K562 (cell line): Measurements from ENCODE around the gene DNAJB12. TPM values are rescaled to one million over a fixed set of nuclear protein-coding genes. Genes with fewer than 3 reads are reported as not detected.

Source experiments
- ARID2 ChIP-seq: fragments of 450-650 bp; IDR thresholded peaks from 2 replicates; pipeline ENCODE4 v1.6.1; 2017; ENCODE audit warnings: antibody characterized with exemption, mild to moderate bottlenecking
- BACH1 ChIP-seq: fragments of 200-800 bp; sonication (Bioruptor generic); IDR thresholded peaks from 2 replicates; pipeline ENCODE4 v1.6.1; 2016; ENCODE audit warnings: missing genetic modification characterization, missing compliant biosample characterization
- ELF2 ChIP-seq: fragments of 250-450 bp; sonication (Bioruptor Pico); IDR thresholded peaks from 2 replicates; pipeline ENCODE4 v1.5.0; 2021; ENCODE audit warnings: mild to moderate bottlenecking
- EWSR1 ChIP-seq: fragments of 450-650 bp; IDR thresholded peaks from 2 replicates; pipeline ENCODE4 v1.6.1; 2018; ENCODE audit warnings: borderline replicate concordance, mild to moderate bottlenecking, low read depth, moderate library complexity; ENCODE audit not compliant: partially characterized antibody
- GABPB1 ChIP-seq: sonication (generic); formaldehyde crosslinking; IDR thresholded peaks from 2 replicates; pipeline ENCODE4 v1.8.0; 2022; ENCODE audit warnings: mild to moderate bottlenecking, missing genetic modification reagents
- HMGN3 ChIP-seq: IDR thresholded peaks from 2 replicates; pipeline ENCODE4 v1.6.1; 2011; ENCODE audit warnings: borderline replicate concordance, low read depth, mild to moderate bottlenecking, mixed read lengths, low read length; ENCODE audit not compliant: insufficient read length; ENCODE audit errors: extremely low read depth
- NCOA2 ChIP-seq, 2 experiments: fragments of 450-650 bp; IDR thresholded peaks; 2 replicates each; pipeline ENCODE4 v1.6.1; 2018; ENCODE audit warnings: mild to moderate bottlenecking in 2 of 2, moderate library complexity in 1 of 2; ENCODE audit not compliant: partially characterized antibody in 2 of 2
- PHF20 ChIP-seq: fragments of 450-650 bp; IDR thresholded peaks from 2 replicates; pipeline ENCODE4 v1.6.1; 2018; ENCODE audit not compliant: partially characterized antibody
- PREB ChIP-seq: sonication (generic); formaldehyde crosslinking; IDR thresholded peaks from 2 replicates; pipeline ENCODE4 v1.8.1; 2023; ENCODE audit warnings: mild to moderate bottlenecking, missing genetic modification reagents
- PTRF ChIP-seq: fragments of 450-650 bp; IDR thresholded peaks from 2 replicates; pipeline ENCODE4 v1.6.1; 2016; ENCODE audit warnings: mild to moderate bottlenecking, missing genetic modification characterization, missing compliant biosample characterization
- TAL1 ChIP-seq: fragments of 450-650 bp; IDR thresholded peaks from 2 replicates; pipeline ENCODE4 v1.6.1; 2016; ENCODE audit warnings: mild to moderate bottlenecking
- ZNF354B ChIP-seq: fragments of 250-450 bp; sonication (Bioruptor Pico); IDR thresholded peaks from 2 replicates; pipeline ENCODE4 v1.4.0; 2020
- ZNF398 ChIP-seq: fragments of 250-450 bp; sonication (Bioruptor Pico); IDR thresholded peaks from 2 replicates; pipeline ENCODE4 v1.8.0; 2021; ENCODE audit warnings: moderate library complexity, mild to moderate bottlenecking, inconsistent platforms
- polyA plus RNA-seq, 8 experiments: library from polyadenylated mRNA; depleted of rRNA in 4 of 8; stranded (reverse) in 5 of 8; unstranded in 3 of 8; fragments of >200 nt; fragmentation: Nextera tagmentation in 2 of 8; fragmentation: Illumina TruSeq in 1 of 8; extraction: Ambion mirVana in 2 of 8; extraction: Trizol in 1 of 8; gene quantifications; 2 replicates each; pipeline versions ENCODE4 v1.2.1 to v1.2.3, GENCODE V29; 2011 to 2014; ENCODE audit warnings: inconsistent platforms in 1 of 8, missing spikeins in 1 of 8
- total RNA-seq, 7 experiments: library from RNA; depleted of rRNA in 6 of 7; stranded (reverse); fragments of >200 nt in 6 of 7; fragmentation: Illumina TruSeq in 2 of 7; extraction: Trizol in 2 of 7; gene quantifications; 2 replicates each; pipeline versions ENCODE4 v1.2.1 to v1.2.3, GENCODE V29; 2011 to 2021; ENCODE audit warnings: low replicate concordance in 1 of 7
- TF ChIP-seq, protein P1 (sequence below): fragments of 450-650 bp; IDR thresholded peaks from 2 replicates; pipeline ENCODE4 v1.6.1; 2016; ENCODE audit warnings: low read depth
- TF ChIP-seq, protein P2 (sequence below): fragments of 450-650 bp; formaldehyde crosslinking; IDR thresholded peaks from 2 replicates; pipeline ENCODE4 v1.4.0; 2020; ENCODE audit warnings: mild to moderate bottlenecking, moderate library complexity

Gene DNAJB12
- total and polyA plus RNA-seq, 9 of the 15 experiments (the other 6 are each of a cell fraction or from before 2014, with no cell fraction given): 3.5 to 31.5 (median 20.3) TPM

DNA sequence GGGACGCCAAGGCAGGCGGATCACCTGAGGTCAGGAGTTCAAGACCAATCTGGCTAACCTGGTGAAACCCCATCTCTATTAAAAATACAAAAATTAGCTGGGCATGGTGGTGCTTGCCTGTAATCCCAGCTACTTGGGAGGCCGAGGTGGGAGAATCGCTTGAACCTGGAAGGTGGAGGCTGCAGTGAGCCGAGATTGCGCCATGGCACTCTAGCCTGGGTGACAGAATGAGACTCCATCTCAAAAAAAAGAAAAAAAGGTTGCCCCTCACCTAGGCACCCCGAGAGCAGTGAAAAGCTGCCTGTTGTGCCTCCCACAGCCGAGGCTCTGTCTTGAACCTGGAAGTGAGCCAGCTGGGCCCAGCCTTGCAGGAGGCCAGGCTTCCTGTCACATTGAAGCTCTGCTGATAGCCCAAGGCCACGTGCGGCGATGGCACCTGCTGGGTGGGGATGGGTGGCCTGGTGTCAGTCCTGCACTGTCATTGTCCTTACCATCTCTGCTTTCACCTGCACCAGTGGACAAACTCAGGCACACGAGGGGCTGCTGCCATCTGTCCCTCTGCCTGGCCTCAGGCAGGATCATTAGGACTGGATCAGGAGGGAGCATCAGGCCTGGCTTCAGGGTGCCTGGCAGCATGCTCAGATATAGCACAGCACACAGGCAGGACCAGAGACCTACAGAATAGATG lies 37.8 kb downstream of the DNAJB12 start (continued):
- peak; percentile 36; the same call in 1 of the 2 replicates for TF ChIP-seq TAL1
- TF ChIP-seq BACH1 (tag): 0 out of 2 replicates have a peak, but pooled peaks have one; percentile 51
- no peak for TF ChIP-seq ARID2
- no peak for TF ChIP-seq PREB (CRISPR knock-in tag)
- TF ChIP-seq PHF20: no peak
- TF ChIP-seq ZNF354B (CRISPR knock-in tag): no peak
- TF ChIP-seq, protein P1, sequence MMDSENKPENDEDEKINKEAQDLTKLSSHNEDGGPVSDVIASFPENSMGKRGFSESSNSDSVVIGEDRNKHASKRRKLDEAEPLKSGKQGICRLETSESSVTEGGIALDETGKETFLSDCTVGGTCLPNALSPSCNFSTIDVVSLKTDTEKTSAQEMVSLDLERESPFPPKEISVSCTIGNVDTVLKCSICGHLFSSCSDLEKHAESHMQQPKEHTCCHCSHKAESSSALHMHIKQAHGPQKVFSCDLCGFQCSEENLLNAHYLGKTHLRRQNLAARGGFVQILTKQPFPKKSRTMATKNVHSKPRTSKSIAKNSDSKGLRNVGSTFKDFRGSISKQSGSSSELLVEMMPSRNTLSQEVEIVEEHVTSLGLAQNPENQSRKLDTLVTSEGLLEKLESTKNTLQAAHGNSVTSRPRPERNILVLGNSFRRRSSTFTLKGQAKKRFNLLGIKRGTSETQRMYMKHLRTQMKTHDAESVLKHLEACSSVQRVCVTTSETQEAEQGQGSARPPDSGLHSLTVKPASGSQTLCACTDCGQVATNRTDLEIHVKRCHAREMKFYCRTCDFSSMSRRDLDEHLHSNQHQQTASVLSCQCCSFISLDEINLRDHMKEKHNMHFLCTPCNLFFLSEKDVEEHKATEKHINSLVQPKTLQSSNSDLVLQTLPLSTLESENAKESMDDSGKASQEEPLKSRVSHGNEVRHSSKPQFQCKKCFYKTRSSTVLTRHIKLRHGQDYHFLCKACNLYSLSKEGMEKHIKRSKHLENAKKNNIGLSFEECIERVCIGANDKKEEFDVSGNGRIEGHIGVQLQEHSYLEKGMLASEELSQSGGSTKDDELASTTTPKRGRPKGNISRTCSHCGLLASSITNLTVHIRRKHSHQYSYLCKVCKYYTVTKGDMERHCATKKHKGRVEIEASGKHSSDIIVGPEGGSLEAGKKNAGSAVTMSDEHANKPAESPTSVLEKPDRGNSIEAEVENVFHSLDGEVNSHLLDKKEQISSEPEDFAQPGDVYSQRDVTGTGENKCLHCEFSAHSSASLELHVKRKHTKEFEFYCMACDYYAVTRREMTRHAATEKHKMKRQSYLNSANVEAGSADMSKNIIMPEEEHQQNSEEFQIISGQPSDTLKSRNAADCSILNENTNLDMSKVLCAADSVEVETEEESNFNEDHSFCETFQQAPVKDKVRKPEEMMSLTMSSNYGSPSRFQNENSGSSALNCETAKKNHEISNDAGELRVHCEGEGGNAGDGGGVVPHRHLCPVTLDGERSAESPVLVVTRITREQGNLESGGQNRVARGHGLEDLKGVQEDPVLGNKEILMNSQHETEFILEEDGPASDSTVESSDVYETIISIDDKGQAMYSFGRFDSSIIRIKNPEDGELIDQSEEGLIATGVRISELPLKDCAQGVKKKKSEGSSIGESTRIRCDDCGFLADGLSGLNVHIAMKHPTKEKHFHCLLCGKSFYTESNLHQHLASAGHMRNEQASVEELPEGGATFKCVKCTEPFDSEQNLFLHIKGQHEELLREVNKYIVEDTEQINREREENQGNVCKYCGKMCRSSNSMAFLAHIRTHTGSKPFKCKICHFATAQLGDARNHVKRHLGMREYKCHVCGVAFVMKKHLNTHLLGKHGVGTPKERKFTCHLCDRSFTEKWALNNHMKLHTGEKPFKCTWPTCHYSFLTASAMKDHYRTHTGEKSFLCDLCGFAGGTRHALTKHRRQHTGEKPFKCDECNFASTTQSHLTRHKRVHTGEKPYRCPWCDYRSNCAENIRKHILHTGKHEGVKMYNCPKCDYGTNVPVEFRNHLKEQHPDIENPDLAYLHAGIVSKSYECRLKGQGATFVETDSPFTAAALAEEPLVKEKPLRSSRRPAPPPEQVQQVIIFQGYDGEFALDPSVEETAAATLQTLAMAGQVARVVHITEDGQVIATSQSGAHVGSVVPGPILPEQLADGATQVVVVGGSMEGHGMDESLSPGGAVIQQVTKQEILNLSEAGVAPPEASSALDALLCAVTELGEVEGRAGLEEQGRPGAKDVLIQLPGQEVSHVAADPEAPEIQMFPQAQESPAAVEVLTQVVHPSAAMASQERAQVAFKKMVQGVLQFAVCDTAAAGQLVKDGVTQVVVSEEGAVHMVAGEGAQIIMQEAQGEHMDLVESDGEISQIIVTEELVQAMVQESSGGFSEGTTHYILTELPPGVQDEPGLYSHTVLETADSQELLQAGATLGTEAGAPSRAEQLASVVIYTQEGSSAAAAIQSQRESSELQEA: no peak
- no peak for TF ChIP-seq EWSR1
- TF ChIP-seq ELF2 (CRISPR knock-in tag): peak; percentile 82
- peak; percentile 41; the same call in 1 of the 2 replicates for TF ChIP-seq ZNF398
- no peak for TF ChIP-seq NCOA2 (IDR thresholded peaks at IDR 0.05; ENCODE audit: partially characterized antibody in 2 of 2)
- no peak for TF ChIP-seq GABPB1 (CRISPR knock-in tag)
- TF ChIP-seq, protein P2, sequence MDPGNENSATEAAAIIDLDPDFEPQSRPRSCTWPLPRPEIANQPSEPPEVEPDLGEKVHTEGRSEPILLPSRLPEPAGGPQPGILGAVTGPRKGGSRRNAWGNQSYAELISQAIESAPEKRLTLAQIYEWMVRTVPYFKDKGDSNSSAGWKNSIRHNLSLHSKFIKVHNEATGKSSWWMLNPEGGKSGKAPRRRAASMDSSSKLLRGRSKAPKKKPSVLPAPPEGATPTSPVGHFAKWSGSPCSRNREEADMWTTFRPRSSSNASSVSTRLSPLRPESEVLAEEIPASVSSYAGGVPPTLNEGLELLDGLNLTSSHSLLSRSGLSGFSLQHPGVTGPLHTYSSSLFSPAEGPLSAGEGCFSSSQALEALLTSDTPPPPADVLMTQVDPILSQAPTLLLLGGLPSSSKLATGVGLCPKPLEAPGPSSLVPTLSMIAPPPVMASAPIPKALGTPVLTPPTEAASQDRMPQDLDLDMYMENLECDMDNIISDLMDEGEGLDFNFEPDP (CRISPR knock-in tag): peak; percentile 62; the same call in 1 of the 2 replicates
- TF ChIP-seq HMGN3: peak; percentile 54
- TF ChIP-seq PTRF (tag): peak; percentile 40
